Adrenal gland (tissue), 5 donors: ENCODE results near the gene CAMK2A.

Source experiments
- POLR2A ChIP-seq, 2 donors: fragments of 450-650 bp; IDR thresholded peaks; one replicate each; pipeline ENCODE4 v1.6.1; 2017; ENCODE audit warnings: antibody characterized with exemption in 2 of 2, mild to moderate bottlenecking in 2 of 2, moderate library complexity in 1 of 2
- TF ChIP-seq, protein P1 (sequence below), 6 experiments: fragments of 450-650 bp in 4 of 6; fragments of 200-600 bp in 2 of 6; sonication (generic) in 1 of 6; IDR thresholded peaks; 1 replicate in 5 of 6; 2 replicates in 1 of 6; pipeline versions ENCODE4 v1.5.1 to v1.8.0; 2016 to 2021; ENCODE audit warnings: antibody characterized with exemption in 6 of 6, mild to moderate bottlenecking in 2 of 6, moderate library complexity in 1 of 6
- donor health status: DM: no; HTN: no; CAD: no.

DNA sequence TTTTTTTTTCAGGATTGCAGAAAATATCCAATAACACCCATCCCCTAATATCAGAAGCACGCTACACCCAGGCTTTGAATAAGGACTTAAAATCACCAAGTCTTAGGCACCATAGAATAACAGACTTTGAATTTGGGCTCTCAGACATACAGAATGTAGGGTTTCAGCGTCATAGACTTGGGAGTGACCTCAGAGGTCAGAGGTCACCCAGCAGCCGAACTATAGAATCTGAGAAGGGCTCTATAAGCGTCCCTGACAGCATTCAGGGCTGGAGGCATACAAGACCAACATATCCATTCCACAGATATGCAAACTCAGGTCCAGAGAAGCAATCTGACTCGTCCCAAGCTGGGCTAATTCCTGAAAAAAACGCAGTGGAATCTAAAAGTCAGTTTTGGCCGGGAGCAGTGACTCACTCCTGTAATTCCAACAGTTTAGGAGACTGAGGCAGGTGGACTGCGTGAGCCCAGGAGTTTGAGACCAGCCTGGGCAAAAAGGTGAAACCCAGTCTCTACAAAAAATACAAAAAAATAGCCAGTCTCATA lies 65.0 kb downstream of the CAMK2A start:
- TF ChIP-seq, protein P1, sequence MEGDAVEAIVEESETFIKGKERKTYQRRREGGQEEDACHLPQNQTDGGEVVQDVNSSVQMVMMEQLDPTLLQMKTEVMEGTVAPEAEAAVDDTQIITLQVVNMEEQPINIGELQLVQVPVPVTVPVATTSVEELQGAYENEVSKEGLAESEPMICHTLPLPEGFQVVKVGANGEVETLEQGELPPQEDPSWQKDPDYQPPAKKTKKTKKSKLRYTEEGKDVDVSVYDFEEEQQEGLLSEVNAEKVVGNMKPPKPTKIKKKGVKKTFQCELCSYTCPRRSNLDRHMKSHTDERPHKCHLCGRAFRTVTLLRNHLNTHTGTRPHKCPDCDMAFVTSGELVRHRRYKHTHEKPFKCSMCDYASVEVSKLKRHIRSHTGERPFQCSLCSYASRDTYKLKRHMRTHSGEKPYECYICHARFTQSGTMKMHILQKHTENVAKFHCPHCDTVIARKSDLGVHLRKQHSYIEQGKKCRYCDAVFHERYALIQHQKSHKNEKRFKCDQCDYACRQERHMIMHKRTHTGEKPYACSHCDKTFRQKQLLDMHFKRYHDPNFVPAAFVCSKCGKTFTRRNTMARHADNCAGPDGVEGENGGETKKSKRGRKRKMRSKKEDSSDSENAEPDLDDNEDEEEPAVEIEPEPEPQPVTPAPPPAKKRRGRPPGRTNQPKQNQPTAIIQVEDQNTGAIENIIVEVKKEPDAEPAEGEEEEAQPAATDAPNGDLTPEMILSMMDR (IDR thresholded peaks at IDR 0.05) = no peak
- no peak for TF ChIP-seq POLR2A (IDR thresholded peaks at IDR 0.05)
